HEK293 (cell line): ENCODE data around the gene RIC8B.

Experiments
- CTCF ChIA-PET: fragments of 350-600 bp; formaldehyde crosslinking; extraction: SDS; loops from one replicate; lab custom pipeline; 2021; ENCODE audit warnings: antibody characterized with exemption; lab: Yijun Ruan, JAX
- POLR2A ChIA-PET: fragments of 300-600 bp; formaldehyde crosslinking; extraction: SDS; loops from one replicate; lab custom pipeline; 2020; ENCODE audit warnings: antibody characterized with exemption, inconsistent platforms; lab: Yijun Ruan, JAX
- H3K27ac ChIP-seq: fragments of 200-500 bp; sonication (Bioruptor generic); 2 replicates; pipeline ENCODE4 v1.5.1; 2014; ENCODE audit warnings: low read depth, low read length, control low read depth, inconsistent platforms; ENCODE audit errors: extremely low read depth
- H3K36me3 ChIP-seq, 2 experiments: fragments of 200-500 bp in 1 of 2; sonication (Bioruptor generic) in 1 of 2; 1 replicate in 1 of 2; 2 replicates in 1 of 2; pipeline ENCODE4 v1.5.1; 2014 to 2017; ENCODE audit warnings: inconsistent platforms in 2 of 2, low read length in 2 of 2; ENCODE audit not compliant: control insufficient read depth in 2 of 2, insufficient read depth in 1 of 2
- H3K4me1 ChIP-seq: fragments of 200-500 bp; sonication (Bioruptor generic); 2 replicates; pipeline ENCODE4 v1.5.1; 2014; ENCODE audit warnings: mild to moderate bottlenecking, low read length, inconsistent platforms; ENCODE audit not compliant: control insufficient read depth, insufficient read depth
- H3K4me3 ChIP-seq: 2 replicates; pipeline ENCODE4 v1.5.1; 2011; ENCODE audit warnings: low read depth, mild to moderate bottlenecking, control low read depth, low read length, moderate library complexity
- H3K9me3 ChIP-seq: fragments of 200-500 bp; sonication (Bioruptor generic); 2 replicates; pipeline ENCODE4 v1.5.1; 2014; ENCODE audit warnings: low read depth, low read length, inconsistent platforms; ENCODE audit not compliant: control insufficient read depth, insufficient read depth
- BCL11A ChIP-seq: fragments of 450-650 bp; formaldehyde crosslinking; IDR thresholded peaks from 2 replicates; pipeline ENCODE4 v1.5.1; 2016; ENCODE audit warnings: low read depth, missing biosample characterization, missing genetic modification characterization
- CTCF ChIP-seq: fragments of 450-650 bp; formaldehyde crosslinking; IDR thresholded peaks from 2 replicates; pipeline ENCODE4 v1.5.1; 2016; ENCODE audit warnings: missing biosample characterization, missing genetic modification characterization
- GLIS1 ChIP-seq: fragments of 450-650 bp; formaldehyde crosslinking; IDR thresholded peaks from 2 replicates; pipeline ENCODE4 v1.5.1; 2016; ENCODE audit warnings: missing biosample characterization, missing genetic modification characterization
- HOXC10 ChIP-seq: sonication (generic); formaldehyde crosslinking; IDR thresholded peaks from 2 replicates; pipeline ENCODE4 v1.8.1; 2023; ENCODE audit warnings: mild to moderate bottlenecking, missing genetic modification reagents
- KLF10 ChIP-seq: fragments of 450-650 bp; IDR thresholded peaks from 2 replicates; pipeline ENCODE4 v1.5.1; 2018; ENCODE audit warnings: missing biosample characterization, mild to moderate bottlenecking, missing genetic modification characterization
- KLF16 ChIP-seq: fragments of 450-650 bp; formaldehyde crosslinking; IDR thresholded peaks from 2 replicates; pipeline ENCODE4 v1.5.1; 2017; ENCODE audit warnings: missing biosample characterization, missing genetic modification characterization
- KLF9 ChIP-seq: fragments of 450-650 bp; formaldehyde crosslinking; IDR thresholded peaks from 2 replicates; pipeline ENCODE4 v1.5.1; 2016; ENCODE audit warnings: missing biosample characterization, missing genetic modification characterization, low read depth
- OSR2 ChIP-seq: fragments of 450-650 bp; formaldehyde crosslinking; IDR thresholded peaks from 2 replicates; pipeline ENCODE4 v1.5.1; 2016; ENCODE audit warnings: missing biosample characterization, missing genetic modification characterization
- SP7 ChIP-seq: fragments of 450-650 bp; formaldehyde crosslinking; IDR thresholded peaks from 2 replicates; pipeline ENCODE4 v1.5.1; 2016; ENCODE audit warnings: missing biosample characterization, missing genetic modification characterization
- WT1 ChIP-seq: fragments of 450-650 bp; formaldehyde crosslinking; IDR thresholded peaks from 2 replicates; pipeline ENCODE4 v1.5.1; 2016; ENCODE audit warnings: missing biosample characterization, missing genetic modification characterization
- ZBTB26 ChIP-seq: fragments of 450-650 bp; formaldehyde crosslinking; optimal IDR thresholded peaks from 2 replicates; pipeline ENCODE3; 2016; ENCODE audit warnings: missing biosample characterization, mild to moderate bottlenecking, missing genetic modification characterization
- ZEB2 ChIP-seq: fragments of 450-650 bp; formaldehyde crosslinking; IDR thresholded peaks from 2 replicates; pipeline ENCODE4 v1.5.1; 2016; ENCODE audit warnings: missing biosample characterization, missing genetic modification characterization
- ZFP37 ChIP-seq: fragments of 450-650 bp; formaldehyde crosslinking; IDR thresholded peaks from 2 replicates; pipeline ENCODE4 v1.5.1; 2016; ENCODE audit warnings: missing biosample characterization, missing genetic modification characterization
- ZNF121 ChIP-seq: fragments of 450-650 bp; formaldehyde crosslinking; IDR thresholded peaks from 2 replicates; pipeline ENCODE4 v1.5.1; 2016; ENCODE audit warnings: missing biosample characterization, missing genetic modification characterization
- ZNF16 ChIP-seq: fragments of 450-650 bp; formaldehyde crosslinking; IDR thresholded peaks from 2 replicates; pipeline ENCODE4 v1.5.1; 2016; ENCODE audit warnings: low read depth, missing biosample characterization, missing genetic modification characterization
- ZNF221 ChIP-seq: fragments of 450-650 bp; formaldehyde crosslinking; IDR thresholded peaks from 2 replicates; pipeline ENCODE4 v1.5.1; 2017; ENCODE audit warnings: missing biosample characterization, missing genetic modification characterization, borderline replicate concordance
- ZNF366 ChIP-seq: fragments of 450-650 bp; formaldehyde crosslinking; conservative IDR thresholded peaks from 2 replicates; pipeline ENCODE4 v1.5.1; 2016; ENCODE audit warnings: missing biosample characterization, missing genetic modification characterization
- ZNF513 ChIP-seq: fragments of 450-650 bp; IDR thresholded peaks from 2 replicates; pipeline ENCODE4 v1.5.1; 2018; ENCODE audit warnings: missing biosample characterization, missing genetic modification characterization
- ZNF558 ChIP-seq: fragments of 450-650 bp; formaldehyde crosslinking; IDR thresholded peaks from 2 replicates; pipeline ENCODE4 v1.5.1; 2016; ENCODE audit warnings: missing biosample characterization, missing genetic modification characterization
- ZNF629 ChIP-seq: fragments of 450-650 bp; formaldehyde crosslinking; IDR thresholded peaks from 2 replicates; pipeline ENCODE4 v1.5.1; 2017; ENCODE audit warnings: missing biosample characterization, missing genetic modification characterization
- ZNF660 ChIP-seq: fragments of 450-650 bp; IDR thresholded peaks from 2 replicates; pipeline ENCODE4 v1.5.1; 2018; ENCODE audit warnings: missing biosample characterization, mild to moderate bottlenecking, missing genetic modification characterization
- ZNF692 ChIP-seq: fragments of 450-650 bp; formaldehyde crosslinking; IDR thresholded peaks from 2 replicates; pipeline ENCODE4 v1.5.1; 2016; ENCODE audit warnings: missing biosample characterization, missing genetic modification characterization
- ZNF843 ChIP-seq: fragments of 450-650 bp; formaldehyde crosslinking; IDR thresholded peaks from 2 replicates; pipeline ENCODE4 v1.5.1; 2016; ENCODE audit warnings: missing biosample characterization, missing genetic modification characterization
- ZXDB ChIP-seq: fragments of 450-650 bp; formaldehyde crosslinking; IDR thresholded peaks from 2 replicates; pipeline ENCODE4 v1.5.1; 2016; ENCODE audit warnings: missing biosample characterization, missing genetic modification characterization

Gene RIC8B

GRCh38 chr12:106776897-106777296 lies 2.4 kb downstream of the RIC8B start:
- no peak overlapping the region for H3K27ac ChIP-seq
- H3K4me1 ChIP-seq = peaks cover 9% of the 10 kb centered on the region
- H3K4me3 ChIP-seq = no peak overlapping the region
- ChIA-PET POLR2A (no interaction called here), CTCF (no interaction called here)
- no peaks in the 10 kb centered on the region for H3K36me3 ChIP-seq
- no peaks in the 10 kb centered on the region for H3K9me3 ChIP-seq
- TF ChIP-seq OSR2 (tag by site-specific recombination) (no peak), ZNF121 (tag by site-specific recombination) (peak; percentile 65; the same call in 1 of the 2 replicates), ZBTB26 (no peak), ZNF16 (tag by site-specific recombination) (no peak), ZNF221 (no peak)

- H3K36me3 ChIP-seq = peaks cover 0 to 14% of the 10 kb centered on the region in 2 experiments; a peak in 1 of 3 replicates
- no peak overlapping the region for H3K4me3 ChIP-seq
- no peak overlapping the region for H3K27ac ChIP-seq
- 0 out of 2 replicates have a peak, but pooled peaks have one; percentile 26 for TF ChIP-seq KLF16 (tag by site-specific recombination)
- peak; percentile 45; the same call in 1 of the 2 replicates for TF ChIP-seq GLIS1 (tag by site-specific recombination)
- peak; percentile 99 for TF ChIP-seq ZNF660
- TF ChIP-seq ZNF843 (tag by site-specific recombination) = peak; percentile 69; the same call in 1 of the 2 replicates
- 0 out of 2 replicates have a peak, but pooled peaks have one; percentile 35 for TF ChIP-seq ZEB2 (tag by site-specific recombination)
- no peak for TF ChIP-seq CTCF (tag by site-specific recombination)
- 0 out of 2 replicates have a peak, but pooled peaks have one; percentile 13 for TF ChIP-seq ZNF513 (tag by site-specific recombination)
- TF ChIP-seq SP7 = peak; percentile 86
- TF ChIP-seq BCL11A (tag by site-specific recombination) = peak; percentile 39; the same call in 1 of the 2 replicates
- 0 out of 2 replicates have a peak, but pooled peaks have one; percentile 39 for TF ChIP-seq ZNF692 (tag by site-specific recombination)
- no peak for TF ChIP-seq WT1 (tag by site-specific recombination)
- no peak for TF ChIP-seq HOXC10 (CRISPR knock-in tag)
- TF ChIP-seq ZNF366 (tag by site-specific recombination) = peak; percentile 61; the same call in 1 of the 2 replicates
- TF ChIP-seq ZXDB (tag by site-specific recombination) = peak; percentile 50
- peak; percentile 54; the same call in 1 of the 2 replicates for TF ChIP-seq KLF10 (tag by site-specific recombination)
- TF ChIP-seq ZNF558 (tag by site-specific recombination) = 0 out of 2 replicates have a peak, but pooled peaks have one; percentile 25
- peak; percentile 32; the same call in 1 of the 2 replicates for TF ChIP-seq KLF9 (tag by site-specific recombination)
- peak; percentile 57; the same call in 1 of the 2 replicates for TF ChIP-seq ZNF629 (tag by site-specific recombination)
- no peak for TF ChIP-seq ZFP37 (tag by site-specific recombination)
- peaks cover 9% of the 10 kb centered on the region for H3K4me1 ChIP-seq
- H3K9me3 ChIP-seq = no peaks in the 10 kb centered on the region
- ChIA-PET CTCF (interaction anchor here (0.9 kb wide), 1 partner anchor 140 kb away, joined by 3 read pairs; no protein-coding TSS in a partner anchor), POLR2A (no interaction called here)
Measured at GRCh38 chr12:106780010-106780631, 5.6 kb downstream of the RIC8B start.
